GM18873 (cell line): ENCODE data around the gene GZMA.
"Not testable (repeated sequence)": the region's sequence is repeated elsewhere in the genome, so short reads cannot be mapped to it uniquely, and the experiment has no call there.

Experiments
- ATAC-seq: cut with Tn5 transposase; IDR thresholded peaks from one replicate; pipeline ENCODE4 v1.9.1; 2021; ENCODE audit warnings: mild to moderate bottlenecking, moderate library complexity, moderate number of reproducible peaks; ENCODE audit not compliant: unreplicated experiment, low FRiP score

GZMA gene

DNA sequence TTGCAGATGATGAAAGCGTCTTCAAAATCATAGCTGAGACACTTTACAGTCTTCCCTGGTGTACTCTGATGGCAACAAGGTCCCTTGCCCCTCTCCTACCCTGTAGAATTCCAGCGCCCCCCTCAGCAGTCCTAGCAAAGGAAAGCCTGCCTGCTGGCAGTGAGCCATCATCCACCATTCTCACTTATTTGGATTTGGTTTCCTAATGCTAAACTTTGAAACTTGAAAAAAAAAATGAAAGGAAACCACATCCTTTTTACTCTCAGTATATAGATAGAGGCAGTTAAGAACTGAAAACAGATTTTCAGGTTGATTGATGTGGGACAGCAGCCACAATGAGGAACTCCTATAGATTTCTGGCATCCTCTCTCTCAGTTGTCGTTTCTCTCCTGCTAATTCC, at the start of gene GZMA:
TSS of gene GZMA (plus strand) at position 299 of the 400 bp plus-strand sequence. CDS start at position 336, 37 bp downstream.
- ATAC-seq: no peak

DNA sequence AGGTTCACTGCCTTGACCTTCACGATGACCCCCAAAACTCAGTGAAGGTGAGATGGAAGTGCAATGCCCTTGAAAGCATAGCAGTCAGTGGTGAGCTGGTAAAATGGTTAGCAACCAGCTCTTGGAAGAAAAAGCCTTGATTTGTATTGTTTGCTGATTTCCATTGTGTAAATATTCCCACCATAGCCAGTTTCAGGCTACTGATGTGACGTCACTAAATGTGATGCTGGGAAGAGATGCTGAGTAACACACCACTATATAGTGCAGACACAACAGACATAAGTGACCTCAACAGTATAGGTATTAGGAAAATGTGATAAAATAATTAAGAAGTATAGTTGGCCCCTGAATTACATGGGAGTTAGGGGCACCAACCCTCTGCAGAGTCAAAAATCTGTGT, 47.3 kb upstream of the GZMA start:
- ATAC-seq: no peak

DNA sequence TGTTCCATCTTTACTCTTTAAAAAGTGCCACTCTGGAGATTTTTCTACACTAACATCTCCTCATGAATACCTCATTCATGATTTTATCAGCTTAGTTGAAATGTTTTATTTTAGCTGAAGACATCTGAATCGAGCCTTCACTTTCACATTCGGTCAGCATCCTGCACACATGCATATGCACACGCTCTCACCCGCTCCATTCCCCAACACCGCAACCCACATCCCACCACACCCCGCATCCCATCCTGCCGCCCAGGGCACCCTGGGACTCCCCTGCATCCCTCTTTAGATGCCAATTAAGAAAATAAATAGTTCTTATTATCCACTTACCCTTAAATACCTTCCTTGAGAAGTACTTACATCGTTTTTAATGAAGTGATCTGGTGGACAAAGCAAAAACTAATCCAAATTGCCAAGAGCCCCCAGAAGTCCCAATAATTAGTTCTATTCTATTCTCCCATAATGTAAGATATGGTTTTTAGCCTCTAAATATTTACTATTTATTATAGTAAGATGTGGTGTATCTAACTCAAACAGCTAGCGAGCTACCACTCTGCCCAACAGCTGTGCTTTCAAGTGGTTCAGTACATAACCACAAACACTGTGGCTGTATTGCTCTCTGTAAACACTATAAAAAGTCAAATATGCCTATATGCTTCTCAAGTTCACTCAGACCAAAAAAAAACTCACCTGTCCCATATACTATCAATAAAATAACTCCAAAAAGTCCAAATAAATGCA, 40.2 kb upstream of the GZMA start:
- ATAC-seq: no peak

DNA sequence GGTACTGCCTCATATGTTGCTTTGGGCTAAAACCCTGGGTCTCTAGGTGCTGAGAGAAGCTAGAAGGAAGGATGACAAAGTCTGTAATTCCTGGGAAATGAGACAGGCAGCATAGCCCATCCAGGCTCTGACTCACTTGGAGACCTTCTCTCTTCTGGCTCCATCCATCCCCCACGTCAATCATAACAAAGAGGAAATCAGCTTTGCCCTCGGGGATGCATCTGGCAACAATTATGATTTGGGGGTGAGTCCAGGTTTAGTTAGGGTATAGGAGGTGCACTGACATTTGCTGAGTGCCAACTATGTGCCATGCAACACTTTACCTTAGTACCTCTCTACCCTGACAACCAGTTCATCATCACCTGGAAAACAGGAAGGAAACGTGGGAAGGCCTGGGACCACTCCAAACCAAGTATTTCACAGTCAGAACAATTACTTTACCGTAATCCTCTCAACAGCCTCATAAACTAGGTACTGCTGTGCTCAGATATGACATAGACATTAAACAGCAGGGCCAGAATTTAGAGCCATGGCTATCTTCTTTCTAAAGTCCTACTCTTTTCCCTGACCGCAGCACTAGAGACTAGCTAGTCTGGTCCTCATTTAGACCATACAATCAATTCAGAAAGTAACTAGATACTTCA, 39.1 kb upstream of the GZMA start:
- ATAC-seq: no peak

- ATAC-seq: no peak
Measured at GRCh38 chr5:55063899-55064298, 38.5 kb upstream of the GZMA start.

GRCh38 chr5:55064523-55064922, 37.9 kb upstream of the GZMA start:
- no peak for ATAC-seq

DNA sequence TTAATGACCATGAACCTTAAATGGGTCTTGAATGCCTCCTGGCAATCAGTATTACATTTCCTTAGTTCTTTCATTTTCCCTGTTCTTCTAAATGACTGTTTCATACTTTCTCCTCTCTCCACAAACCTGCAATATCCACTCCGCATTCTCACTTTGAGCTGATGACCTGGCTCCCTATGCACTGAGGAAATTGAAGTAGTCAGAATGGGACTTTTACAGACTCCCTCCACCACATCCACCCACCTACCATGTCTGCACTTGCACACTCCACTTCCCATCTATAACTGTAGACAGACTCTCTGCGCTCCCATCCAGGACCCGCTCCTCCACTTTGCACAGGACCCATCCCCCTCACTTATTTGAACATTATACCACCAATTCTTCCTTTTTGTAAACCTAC, 36.2 kb upstream of the GZMA start:
- no peak for ATAC-seq

- ATAC-seq: no peak
Measured at GRCh38 chr5:55070968-55071367, 31.5 kb upstream of the GZMA start.

- ATAC-seq: no peak
Measured at GRCh38 chr5:55071413-55071812, 31.0 kb upstream of the GZMA start.

DNA sequence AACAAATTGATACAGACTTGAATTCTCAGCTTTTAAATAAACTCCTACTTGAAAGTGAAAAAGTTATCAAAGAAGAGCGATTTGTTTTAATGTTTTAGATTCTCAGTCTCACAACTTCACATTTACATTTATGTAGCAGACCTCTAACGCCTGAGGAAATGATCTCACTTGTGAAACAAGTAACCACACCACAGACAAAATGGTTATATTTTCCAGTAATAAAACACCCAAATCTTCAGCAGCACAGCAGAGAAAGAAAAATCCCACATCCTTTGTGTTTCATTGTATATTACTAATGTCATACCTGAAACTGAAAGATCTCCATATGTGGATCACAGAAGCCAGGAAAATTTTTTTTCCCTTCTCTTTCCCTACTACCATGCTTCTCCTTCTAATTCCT, 29.8 kb upstream of the GZMA start:
- no peak for ATAC-seq

- no peak for ATAC-seq
Measured at GRCh38 chr5:55073211-55073610, 29.2 kb upstream of the GZMA start.

DNA sequence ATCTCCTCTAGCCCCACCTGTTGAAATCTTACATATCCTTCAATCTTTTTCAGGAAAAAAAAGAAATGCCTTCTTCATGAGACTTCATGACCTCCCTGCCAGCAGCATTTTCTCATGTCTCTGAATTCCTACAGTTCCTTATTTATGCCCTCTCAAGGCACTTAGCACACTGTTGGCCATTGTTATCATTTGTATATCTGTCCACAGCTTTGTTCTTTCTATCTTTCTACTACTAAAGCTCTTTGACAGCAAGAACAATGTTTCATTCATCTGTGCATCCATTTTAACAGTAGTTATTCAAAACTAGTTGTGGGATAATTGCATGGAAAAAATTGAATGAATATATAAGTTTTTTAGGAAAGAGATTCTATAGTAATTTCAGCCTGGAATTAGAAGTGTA, 20.9 kb upstream of the GZMA start:
- ATAC-seq: no peak

- not testable (repeated sequence) for ATAC-seq
Measured at GRCh38 chr5:55089301-55089700, 13.1 kb upstream of the GZMA start.

GRCh38 chr5:55091011-55091410, 11.4 kb upstream of the GZMA start:
- not testable (repeated sequence) for ATAC-seq

GRCh38 chr5:55096182-55096581, 6.3 kb upstream of the GZMA start:
- no peak for ATAC-seq

- no peak for ATAC-seq
Measured at GRCh38 chr5:55096861-55097260, 5.6 kb upstream of the GZMA start.

DNA sequence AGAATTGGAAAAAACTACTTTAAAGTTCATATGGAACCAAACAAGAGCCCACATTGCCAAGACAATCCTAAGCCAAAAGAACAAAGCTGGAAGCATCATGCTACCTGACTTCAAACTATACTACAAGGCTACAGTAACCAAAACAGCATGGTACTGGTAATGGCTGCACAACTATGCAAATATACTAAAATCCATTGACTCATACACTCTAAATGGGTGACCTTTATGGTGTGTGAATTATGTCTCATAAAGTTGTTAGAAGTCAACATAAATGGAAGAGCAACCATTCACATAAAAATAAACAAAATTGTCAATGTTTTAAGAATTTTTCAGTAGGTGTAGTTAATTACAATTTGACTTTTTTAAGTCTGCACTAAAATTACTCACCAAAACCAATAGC, 1.3 kb upstream of the GZMA start:
- not testable (repeated sequence) for ATAC-seq

- no peak for ATAC-seq
Measured at GRCh38 chr5:55101556-55102276, 730 bp upstream of the GZMA start.

DNA sequence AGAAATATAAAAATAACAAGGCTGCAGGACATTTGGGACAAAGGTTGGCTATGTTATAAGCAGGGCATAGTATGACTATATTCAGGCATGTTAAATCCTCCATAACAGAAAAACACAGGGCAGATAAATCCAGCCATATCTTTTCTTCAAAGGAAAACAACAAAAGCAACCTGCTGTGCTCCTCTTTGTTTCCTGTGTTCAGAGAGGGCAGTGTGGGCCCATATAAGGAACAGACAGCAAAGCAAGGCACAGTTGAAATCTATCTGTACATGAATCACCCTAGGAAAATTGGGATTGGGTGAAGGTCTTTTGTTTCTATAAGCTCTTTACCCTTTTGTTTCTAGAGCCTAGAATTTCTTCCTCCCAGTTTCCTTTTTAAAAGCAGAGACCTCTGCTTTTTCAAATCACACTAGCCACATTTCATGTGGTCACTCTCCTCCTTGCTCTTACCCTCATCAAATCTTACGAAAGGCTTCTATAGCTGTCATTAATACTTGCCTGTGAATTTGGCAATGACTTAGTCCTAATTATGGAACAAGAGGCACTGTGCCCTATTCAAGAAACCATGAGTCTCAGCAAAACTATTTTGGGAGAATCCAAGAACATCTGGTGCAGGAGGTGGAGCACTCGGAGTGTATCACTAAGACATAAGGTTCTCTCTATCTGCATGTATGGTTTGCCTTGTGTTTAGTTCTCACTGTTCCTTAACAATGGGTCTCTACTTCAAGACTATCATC, 1.8 kb downstream of the GZMA start:
- no peak for ATAC-seq

- ATAC-seq: no peak
Measured at GRCh38 chr5:55104946-55105701, 2.7 kb downstream of the GZMA start.
